Vagina (tissue), 2 donors: Measurements from ENCODE around the gene IQSEC3.

ENCODE experiments used
- CTCF ChIP-seq, 3 experiments: fragments of 450-650 bp in 2 of 3; fragments of 200-600 bp in 1 of 3; sonication (generic) in 1 of 3; IDR thresholded peaks; one replicate each; pipeline ENCODE4 v1.5.1; 2017 to 2019; ENCODE audit warnings: antibody characterized with exemption in 3 of 3, mild to moderate bottlenecking in 2 of 3, moderate library complexity in 2 of 3
- POLR2A ChIP-seq, 2 donors: fragments of 450-650 bp; IDR thresholded peaks; one replicate each; pipeline ENCODE4 v1.6.1; 2017; ENCODE audit warnings: antibody characterized with exemption in 2 of 2, mild to moderate bottlenecking in 2 of 2, moderate library complexity in 2 of 2

DNA sequence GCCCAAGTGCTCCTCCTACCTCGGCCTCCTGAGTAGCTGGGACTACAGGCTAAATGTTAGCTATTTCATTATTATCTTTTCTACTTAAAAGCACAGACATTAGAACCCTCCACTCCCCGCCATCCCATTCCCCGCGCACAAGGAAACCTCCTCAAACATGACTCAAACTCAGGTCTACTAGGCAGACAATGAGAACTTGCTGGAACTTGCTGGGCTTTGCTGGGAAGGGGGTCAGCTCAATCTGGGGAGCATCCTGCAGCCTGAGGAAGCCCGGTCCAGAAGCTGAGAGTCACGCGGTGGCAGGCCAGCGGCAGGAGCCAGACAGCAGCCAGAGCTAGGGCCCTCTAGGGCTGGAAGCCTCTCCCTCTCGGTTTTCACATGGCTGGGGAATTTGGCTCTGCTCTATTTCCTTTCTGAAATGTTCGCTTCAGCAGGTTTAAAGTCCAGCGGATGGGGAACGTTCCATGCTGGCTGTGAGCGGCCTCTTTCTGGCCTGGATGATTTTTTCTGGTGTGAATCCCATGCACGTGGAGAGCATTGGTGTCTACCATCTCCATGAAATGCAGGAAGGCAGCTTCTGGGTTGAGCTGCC is 78.9 kb downstream of the IQSEC3 start:
- TF ChIP-seq CTCF (IDR thresholded peaks at IDR 0.05): no peak
- TF ChIP-seq POLR2A (IDR thresholded peaks at IDR 0.05): no peak
